ENCODE measurements around the gene TAGLN3.

TAGLN3 gene

GRCh38 chr3:112056451-112056929 lies 57.8 kb downstream of the TAGLN3 start:
- DNase-seq, result no peak

- no peak for DNase-seq
These were observed 60.8 kb downstream of the TAGLN3 start for GRCh38 chr3:112059497-112059896.

GRCh38 chr3:112061152-112061551 lies 62.4 kb downstream of the TAGLN3 start:
- no peak for DNase-seq

All from RPMI8226 (cell line).